Measurements from ENCODE around the gene RNF5. TPM values are rescaled to one million over a fixed set of nuclear protein-coding genes. Genes with fewer than 3 reads are reported as not detected.
"Not testable (repeated sequence)": the region's sequence is repeated elsewhere in the genome, so short reads cannot be mapped to it uniquely, and the experiment has no call there.

Gene RNF5
- polyA plus RNA-seq, 1 experiment: 33.3 TPM

GRCh38 chr6:32190911-32191677 is 12.9 kb downstream of the RNF5 start:
- CTCF ChIA-PET: interaction anchor here (1.3 to 1.6 kb wide), 2 partner anchors 14 to 72 kb away, joined by 3 to 4 read pairs; no protein-coding TSS in a partner anchor
- Histone ChIP-seq H3K4me3 (ENCODE audit: low read depth, low read length) (peak overlapping the region; percentile 82), H3K9me3 (ENCODE audit: control insufficient read depth, insufficient read depth, low read length) (peaks cover 4% of the 10 kb centered on the region; the same call in 1 of the 2 replicates), H3K27me3 (ENCODE audit: control insufficient read depth, insufficient read depth, low read length) (no peaks in the 10 kb centered on the region), H3K27ac (ENCODE audit: low read depth, low read length) (peak overlapping the region; percentile 47)
- TF ChIP-seq CTCF (IDR thresholded peaks at IDR 0.05; ENCODE audit: low read depth, low read length): no peak
- DNase-seq (ENCODE audit: low read depth, low spot score): no peak
- POLR2A ChIA-PET: no interaction called here

- ChIA-PET POLR2A (no interaction called here), CTCF (interaction anchor here (1.6 kb wide), 1 partner anchor 14 kb away, joined by 4 read pairs; no protein-coding TSS in a partner anchor)
- Histone ChIP-seq H3K27me3 (ENCODE audit: control insufficient read depth, insufficient read depth, low read length) (no peaks in the 10 kb centered on the region), H3K27ac (ENCODE audit: low read depth, low read length) (no peak overlapping the region), H3K9me3 (ENCODE audit: control insufficient read depth, insufficient read depth, low read length) (peaks cover 4% of the 10 kb centered on the region; the same call in 1 of the 2 replicates), H3K4me3 (ENCODE audit: low read depth, low read length) (0 out of 2 replicates have a peak overlapping the region, but pooled peaks have one; percentile 10)
- DNase-seq (ENCODE audit: low read depth, low spot score): no peak
- TF ChIP-seq CTCF (IDR thresholded peaks at IDR 0.05; ENCODE audit: low read depth, low read length): no peak
Observed at GRCh38 chr6:32191696-32192607, 13.7 kb downstream of the RNF5 start.

- POLR2A ChIA-PET: interaction anchor here (1.0 kb wide), 1 partner anchor 16 kb away, joined by 3 read pairs; the partner anchor contains the start of gene AGPAT1
- Histone ChIP-seq H3K9me3 (ENCODE audit: control insufficient read depth, insufficient read depth, low read length) (peaks cover 4% of the 10 kb centered on the region; the same call in 1 of the 2 replicates), H3K27me3 (ENCODE audit: control insufficient read depth, insufficient read depth, low read length) (no peaks in the 10 kb centered on the region), H3K27ac (ENCODE audit: low read depth, low read length) (peak within 1 kb of the TSS; percentile 39), H3K4me3 (ENCODE audit: low read depth, low read length) (0 out of 2 replicates have a peak within 1 kb of the TSS, but pooled peaks have one; percentile 10)
- no peak for TF ChIP-seq CTCF (IDR thresholded peaks at IDR 0.05; ENCODE audit: low read depth, low read length)
- no peak for DNase-seq (ENCODE audit: low read depth, low spot score)
- CTCF ChIA-PET: no interaction called here
Observed at GRCh38 chr6:32192608-32193039, 14.4 kb downstream of the RNF5 start, which contains the start of gene GPSM3. GPSM3 (minus strand) TSS chr6:32192643; CDS start chr6:32192513, 130 bp downstream.

GRCh38 chr6:32193096-32193495 is 14.9 kb downstream of the RNF5 start:
- H3K27ac ChIP-seq (ENCODE audit: low read depth, low read length); H3K4me3 ChIP-seq (ENCODE audit: low read depth, low read length); CTCF ChIA-PET; DNase-seq (ENCODE audit: low read depth, low spot score); H3K9me3 ChIP-seq (ENCODE audit: control insufficient read depth, insufficient read depth, low read length); H3K27me3 ChIP-seq (ENCODE audit: control insufficient read depth, insufficient read depth, low read length): not testable (repeated sequence)
- POLR2A ChIA-PET: interaction anchor here (1.0 kb wide), 1 partner anchor 17 kb away, joined by 3 read pairs; the partner anchor contains the start of gene AGPAT1

- no peak for DNase-seq (ENCODE audit: low read depth, low spot score)
- Histone ChIP-seq H3K27ac (ENCODE audit: low read depth, low read length) (no peak overlapping the region), H3K4me3 (ENCODE audit: low read depth, low read length) (no peak overlapping the region), H3K9me3 (ENCODE audit: control insufficient read depth, insufficient read depth, low read length) (peaks cover 1% of the 10 kb centered on the region; the same call in 1 of the 2 replicates), H3K27me3 (ENCODE audit: control insufficient read depth, insufficient read depth, low read length) (no peaks in the 10 kb centered on the region)
- POLR2A ChIA-PET: interaction anchor here (1.8 kb wide), 1 partner anchor 777 kb away, joined by 30 read pairs; no protein-coding TSS in a partner anchor
- TF ChIP-seq CTCF (IDR thresholded peaks at IDR 0.05; ENCODE audit: low read depth, low read length): no peak
- CTCF ChIA-PET: interaction anchor here (1.2 to 2.0 kb wide), 4 partner anchors 15 to 75 kb away, joined by 3 to 13 read pairs (median 8); partner anchors contain the start of genes ATF6B and PRRT1
Observed at GRCh38 chr6:32194388-32194787, 16.2 kb downstream of the RNF5 start.

Data from AG04450 (cell line).